Gastroesophageal sphincter (tissue), 4 donors: ENCODE measurements around the gene KCNJ12. TPM values are rescaled to one million over a fixed set of nuclear protein-coding genes. Genes with fewer than 3 reads are reported as not detected.

ENCODE experiments used
- ATAC-seq: fragments of 150-250 bp; one replicate; pipeline ENCODE4 v1.9.1; 2016; ENCODE audit warnings: mild to moderate bottlenecking, moderate library complexity
- H3K27ac ChIP-seq, 4 donors: fragments of 200-600 bp; sonication (generic) in 3 of 4; 1 replicate in 3 of 4; 2 replicates in 1 of 4; pipeline ENCODE4 v1.5.1; 2016 to 2019
- H3K27me3 ChIP-seq: fragments of 200-600 bp; sonication (generic); one replicate; pipeline ENCODE4 v1.5.1; 2019
- H3K36me3 ChIP-seq, 2 donors: fragments of 200-600 bp; sonication (generic); one replicate each; pipeline ENCODE4 v1.5.1; 2019; ENCODE audit warnings: control low read depth in 1 of 2
- H3K4me1 ChIP-seq, 3 donors: fragments of 200-600 bp; sonication (generic); 1 replicate in 2 of 3; 2 replicates in 1 of 3; pipeline ENCODE4 v1.5.1; 2016 to 2019; ENCODE audit warnings: control low read depth in 2 of 3
- H3K4me3 ChIP-seq, 2 donors: fragments of 200-600 bp; sonication (generic); one replicate each; pipeline ENCODE4 v1.5.1; 2019; ENCODE audit warnings: mild to moderate bottlenecking in 1 of 2, moderate library complexity in 1 of 2
- H3K9me3 ChIP-seq, 3 donors: fragments of 200-600 bp; sonication (generic); one replicate each; pipeline ENCODE4 v1.5.1; 2017 to 2019; ENCODE audit warnings: control low read depth in 2 of 3
- EP300 ChIP-seq: sonication (generic); formaldehyde crosslinking; IDR thresholded peaks from one replicate; pipeline ENCODE4 v1.6.1; 2017; ENCODE audit warnings: antibody characterized with exemption, mild to moderate bottlenecking
- POLR2A ChIP-seq, 2 donors: fragments of 450-650 bp; IDR thresholded peaks; one replicate each; pipeline ENCODE4 v1.6.1; 2017; ENCODE audit warnings: antibody characterized with exemption in 2 of 2, mild to moderate bottlenecking in 2 of 2, moderate library complexity in 1 of 2
- POLR2AphosphoS5 ChIP-seq: sonication (generic); formaldehyde crosslinking; IDR thresholded peaks from one replicate; pipeline ENCODE4 v1.6.1; 2017; ENCODE audit warnings: antibody characterized with exemption
- WGBS, 2 donors: methylation state at CpG; one replicate each; pipeline ENCODE4 v1.1.5; 2018; ENCODE audit warnings: low coverage in 1 of 2; 5-methylcytosine and 5-hydroxymethylcytosine counted together
- total RNA-seq, 4 donors: library from RNA; depleted of rRNA; stranded (reverse); fragments of >200 nt; gene quantifications; one replicate each; pipeline ENCODE4 v1.1.0, GENCODE V29; 2016
- TF ChIP-seq, protein P1 (sequence below), 4 experiments: fragments of 200-600 bp in 2 of 4; fragments of 450-650 bp in 2 of 4; sonication (generic) in 1 of 4; IDR thresholded peaks; one replicate each; pipeline ENCODE4 v1.5.1; 2017 to 2019; ENCODE audit warnings: antibody characterized with exemption in 4 of 4, mild to moderate bottlenecking in 2 of 4, moderate library complexity in 2 of 4

KCNJ12 gene
- total RNA-seq, 4 donors from 2014 or later, result 0.78 to 3.1 (median 1.9) TPM

DNA sequence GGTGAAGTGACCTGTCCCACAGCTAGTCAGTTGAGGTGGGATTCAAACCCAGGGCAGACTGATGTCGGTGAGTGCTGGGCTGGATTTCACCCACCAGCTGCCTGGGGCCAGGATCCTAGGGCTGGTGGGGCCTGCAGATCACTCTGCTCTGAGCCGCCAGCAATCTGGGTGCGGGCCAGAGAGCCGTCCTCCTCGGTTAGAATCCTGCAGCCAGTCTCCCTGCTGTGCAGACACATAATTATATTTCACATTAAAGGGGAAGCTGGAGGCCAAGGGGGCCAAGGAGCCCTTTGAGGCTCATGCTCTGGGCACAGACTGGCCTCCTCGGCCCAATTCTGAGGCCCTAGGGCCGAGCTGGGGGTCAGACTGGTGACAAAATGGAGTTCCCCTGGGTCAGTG, 996 bp upstream of the KCNJ12 start:
- WGBS, 2 donors, result 60% methylated on average over 1 of the region's 7 CpGs; no CpG with 5 or more reads in 1 of the 2 donors
- H3K36me3 ChIP-seq, result no peaks in the 10 kb centered on the region
- peaks cover 0 to 55% (median 14%) of the 10 kb centered on the region in 3 donors for H3K4me1 ChIP-seq
- no peak overlapping the region for H3K4me3 ChIP-seq
- no peak overlapping the region for H3K27ac ChIP-seq
- TF ChIP-seq, protein P1, sequence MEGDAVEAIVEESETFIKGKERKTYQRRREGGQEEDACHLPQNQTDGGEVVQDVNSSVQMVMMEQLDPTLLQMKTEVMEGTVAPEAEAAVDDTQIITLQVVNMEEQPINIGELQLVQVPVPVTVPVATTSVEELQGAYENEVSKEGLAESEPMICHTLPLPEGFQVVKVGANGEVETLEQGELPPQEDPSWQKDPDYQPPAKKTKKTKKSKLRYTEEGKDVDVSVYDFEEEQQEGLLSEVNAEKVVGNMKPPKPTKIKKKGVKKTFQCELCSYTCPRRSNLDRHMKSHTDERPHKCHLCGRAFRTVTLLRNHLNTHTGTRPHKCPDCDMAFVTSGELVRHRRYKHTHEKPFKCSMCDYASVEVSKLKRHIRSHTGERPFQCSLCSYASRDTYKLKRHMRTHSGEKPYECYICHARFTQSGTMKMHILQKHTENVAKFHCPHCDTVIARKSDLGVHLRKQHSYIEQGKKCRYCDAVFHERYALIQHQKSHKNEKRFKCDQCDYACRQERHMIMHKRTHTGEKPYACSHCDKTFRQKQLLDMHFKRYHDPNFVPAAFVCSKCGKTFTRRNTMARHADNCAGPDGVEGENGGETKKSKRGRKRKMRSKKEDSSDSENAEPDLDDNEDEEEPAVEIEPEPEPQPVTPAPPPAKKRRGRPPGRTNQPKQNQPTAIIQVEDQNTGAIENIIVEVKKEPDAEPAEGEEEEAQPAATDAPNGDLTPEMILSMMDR (IDR thresholded peaks at IDR 0.05), result no peak
- no peak for TF ChIP-seq EP300
- TF ChIP-seq POLR2AphosphoS5, result no peak
- no peak for TF ChIP-seq POLR2A (IDR thresholded peaks at IDR 0.05)
- no peaks in the 10 kb centered on the region for H3K9me3 ChIP-seq
- ATAC-seq, result no peak
- peaks cover 51% of the 10 kb centered on the region for H3K27me3 ChIP-seq

DNA sequence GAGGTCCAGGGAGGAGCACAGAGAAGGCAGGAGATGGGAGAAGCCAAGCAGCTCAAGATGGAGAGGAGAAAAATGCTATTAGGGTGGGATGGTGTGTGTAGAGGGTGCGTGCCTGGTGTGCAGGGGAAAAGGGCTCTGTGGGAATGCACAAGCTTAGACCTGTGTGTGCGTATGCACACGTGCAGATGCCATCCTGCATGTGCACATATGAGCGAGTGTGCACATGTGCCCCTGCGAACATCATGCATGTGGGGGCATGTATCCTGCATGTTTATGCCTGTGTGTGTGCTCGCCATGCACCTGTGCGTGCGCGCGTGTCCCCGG, 438 bp upstream of the KCNJ12 start:
- Histone ChIP-seq H3K36me3 (no peaks in the 10 kb centered on the region), H3K4me3 (peak overlapping the region in 1 of 2 donors; percentile 61), H3K27me3 (peaks cover 55% of the 10 kb centered on the region), H3K27ac (no peak overlapping the region), H3K9me3 (no peaks in the 10 kb centered on the region), H3K4me1 (peaks cover 0 to 50% (median 10%) of the 10 kb centered on the region in 3 donors)
- 70 to 86% methylated on average over 1 to 3 of the region's 11 CpGs for WGBS, 2 donors
- no peak for ATAC-seq
- TF ChIP-seq EP300 (no peak), POLR2A (IDR thresholded peaks at IDR 0.05) (no peak), POLR2AphosphoS5 (no peak)
- TF ChIP-seq, protein P1 (IDR thresholded peaks at IDR 0.05), result no peak

DNA sequence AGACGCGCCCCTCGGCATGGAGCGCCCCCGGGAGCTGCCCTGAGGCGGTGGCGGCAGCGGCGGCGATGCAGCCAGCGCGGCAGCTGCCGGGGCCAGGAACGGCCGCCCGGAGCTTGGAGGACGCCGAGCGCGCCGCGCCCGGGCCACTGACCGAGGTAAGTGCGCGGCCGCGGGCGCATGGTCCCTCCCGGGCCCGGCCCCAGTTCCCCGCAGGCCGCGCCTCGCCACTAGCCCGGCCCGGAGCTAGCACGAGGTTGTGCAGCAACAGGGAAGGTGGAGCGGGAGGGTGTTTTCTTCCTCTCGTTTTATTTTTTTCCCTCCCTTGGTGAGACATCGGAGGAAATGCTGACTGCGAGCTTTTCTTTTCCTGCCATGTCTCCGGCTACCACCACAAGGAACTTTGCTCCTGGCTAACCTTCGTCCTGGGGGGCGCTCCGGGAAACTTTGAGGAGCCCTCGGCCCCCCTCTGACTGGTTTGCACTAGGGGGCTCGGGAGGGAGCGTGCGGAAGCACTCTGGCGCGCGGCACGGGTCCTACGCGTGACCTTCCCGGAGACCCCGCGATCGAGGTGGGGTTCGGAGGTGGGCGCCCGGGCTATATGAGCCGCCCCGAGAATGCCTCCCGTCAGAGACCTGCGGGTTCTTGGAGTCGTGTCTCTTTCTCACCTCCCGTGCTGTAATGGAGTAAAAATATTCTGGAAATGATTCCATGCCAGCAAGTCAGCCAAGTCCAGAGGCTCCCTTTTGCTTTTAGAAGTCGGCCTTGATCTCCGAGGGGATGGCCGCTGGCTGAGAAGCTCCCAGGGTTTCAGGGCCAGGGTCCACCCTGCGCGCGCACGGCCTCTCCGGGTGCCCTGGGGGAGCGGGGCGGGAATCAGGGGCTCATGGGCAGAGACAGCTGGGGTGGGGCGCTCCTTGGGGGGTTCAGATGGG, 868 bp downstream of the KCNJ12 start:
- ATAC-seq, result peak; percentile 47
- Histone ChIP-seq H3K27ac (peak overlapping the region in 2 of 4 donors; percentile 41 to 60), H3K4me3 (peak overlapping the region; percentile 25 to 61), H3K4me1 (peaks cover 0 to 43% (median 10%) of the 10 kb centered on the region in 3 donors), H3K27me3 (peaks cover 65% of the 10 kb centered on the region), H3K9me3 (no peaks in the 10 kb centered on the region), H3K36me3 (no peaks in the 10 kb centered on the region)
- 1 to 2% methylated on average over 13 to 14 of the region's 80 CpGs for WGBS, 2 donors
- TF ChIP-seq POLR2AphosphoS5 (no peak), EP300 (no peak), POLR2A (IDR thresholded peaks at IDR 0.05) (no peak)
- TF ChIP-seq, protein P1 (IDR thresholded peaks at IDR 0.05), result no peak

DNA sequence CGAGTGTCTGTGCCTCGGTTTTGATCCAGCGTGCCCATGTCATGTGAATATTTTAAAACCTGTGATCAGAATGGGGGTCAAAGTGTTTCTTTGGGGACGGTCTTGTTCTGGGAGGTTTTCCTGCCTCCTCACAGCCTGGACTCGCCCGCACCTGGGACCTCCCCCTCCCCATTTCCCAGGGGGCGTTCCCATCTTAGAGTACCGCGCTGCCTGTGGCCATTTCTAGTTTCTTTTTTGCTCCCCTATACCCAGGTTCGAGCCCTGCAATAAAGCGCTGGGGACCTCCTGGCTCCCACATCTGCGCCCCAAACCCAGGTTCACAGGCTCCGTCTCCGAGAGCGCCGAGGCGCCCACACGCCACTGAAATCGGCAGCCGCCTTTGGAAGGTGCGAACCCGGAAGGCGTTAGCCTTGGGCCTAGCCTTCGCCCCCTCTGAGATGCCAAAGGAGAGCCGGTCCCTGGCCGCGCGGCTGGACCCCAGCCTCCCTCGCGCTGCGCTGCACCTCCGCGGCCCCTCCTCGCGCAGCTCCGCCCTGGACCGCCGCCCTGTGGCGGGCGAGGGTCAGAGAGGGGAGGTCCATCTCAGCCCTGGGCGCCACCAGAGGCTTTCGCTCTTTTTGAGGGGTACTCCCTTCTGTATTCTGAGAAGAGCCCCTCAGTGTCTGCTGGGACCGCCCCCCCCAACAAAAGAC, 1.7 kb downstream of the KCNJ12 start:
- WGBS, 2 donors, result 35% methylated on average over 6 of the region's 43 CpGs; no CpG with 5 or more reads in 1 of the 2 donors

More for the DNA sequence above, 1.7 kb downstream of the KCNJ12 start:
- Histone ChIP-seq H3K4me1 (peaks cover 0 to 43% (median 10%) of the 10 kb centered on the region in 3 donors), H3K27ac (peak overlapping the region in 1 of 4 donors; percentile 60), H3K4me3 (peak overlapping the region; percentile 25 to 61), H3K27me3 (peaks cover 65% of the 10 kb centered on the region), H3K9me3 (no peaks in the 10 kb centered on the region), H3K36me3 (no peaks in the 10 kb centered on the region)
- ATAC-seq, result no peak
- TF ChIP-seq, protein P1 (IDR thresholded peaks at IDR 0.05), result no peak
- TF ChIP-seq POLR2AphosphoS5, result no peak
- TF ChIP-seq POLR2A (IDR thresholded peaks at IDR 0.05), result no peak
- no peak for TF ChIP-seq EP300
